Measurements from ENCODE around the gene ZNF175.

The ZNF175 gene

DNA sequence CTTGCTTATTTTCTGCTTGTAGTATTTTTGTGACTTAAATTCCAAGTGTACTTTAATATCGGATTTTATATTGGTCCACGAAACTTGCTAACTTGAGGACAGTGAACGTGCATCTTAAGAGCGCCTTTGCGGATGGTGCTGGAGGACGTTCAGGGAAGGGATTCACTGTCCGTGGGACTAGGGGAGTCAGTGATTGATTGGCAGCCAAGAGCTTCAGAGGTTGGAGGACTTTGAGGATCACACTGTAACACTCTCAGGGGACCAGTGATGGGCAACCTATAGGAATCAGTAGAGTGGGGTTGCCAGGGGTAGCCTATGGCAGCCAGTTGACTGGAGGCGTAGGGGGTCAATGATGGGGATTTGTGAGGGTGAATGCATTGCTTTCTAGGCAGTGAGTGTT, 516 bp downstream of the ZNF175 start:
- Histone ChIP-seq H3K27ac (no peak overlapping the region), H3K27me3 (peaks cover 41% of the 10 kb centered on the region), H3K36me3 (no peaks in the 10 kb centered on the region), H3K4me1 (ENCODE audit: control insufficient read depth in 1 of 2, insufficient read depth in 1 of 2, low read depth in 1 of 2, low read length in 1 of 2) (peaks cover 7 to 16% of the 10 kb centered on the region in 2 experiments), H3K9me3 (no peaks in the 10 kb centered on the region), H3K4me3 (ENCODE audit: low read depth in 1 of 2, low read length in 1 of 2) (peak overlapping the region; percentile 50 to 55)
- TF ChIP-seq, protein P1, sequence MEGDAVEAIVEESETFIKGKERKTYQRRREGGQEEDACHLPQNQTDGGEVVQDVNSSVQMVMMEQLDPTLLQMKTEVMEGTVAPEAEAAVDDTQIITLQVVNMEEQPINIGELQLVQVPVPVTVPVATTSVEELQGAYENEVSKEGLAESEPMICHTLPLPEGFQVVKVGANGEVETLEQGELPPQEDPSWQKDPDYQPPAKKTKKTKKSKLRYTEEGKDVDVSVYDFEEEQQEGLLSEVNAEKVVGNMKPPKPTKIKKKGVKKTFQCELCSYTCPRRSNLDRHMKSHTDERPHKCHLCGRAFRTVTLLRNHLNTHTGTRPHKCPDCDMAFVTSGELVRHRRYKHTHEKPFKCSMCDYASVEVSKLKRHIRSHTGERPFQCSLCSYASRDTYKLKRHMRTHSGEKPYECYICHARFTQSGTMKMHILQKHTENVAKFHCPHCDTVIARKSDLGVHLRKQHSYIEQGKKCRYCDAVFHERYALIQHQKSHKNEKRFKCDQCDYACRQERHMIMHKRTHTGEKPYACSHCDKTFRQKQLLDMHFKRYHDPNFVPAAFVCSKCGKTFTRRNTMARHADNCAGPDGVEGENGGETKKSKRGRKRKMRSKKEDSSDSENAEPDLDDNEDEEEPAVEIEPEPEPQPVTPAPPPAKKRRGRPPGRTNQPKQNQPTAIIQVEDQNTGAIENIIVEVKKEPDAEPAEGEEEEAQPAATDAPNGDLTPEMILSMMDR (IDR thresholded peaks at IDR 0.05), result no peak

DNA sequence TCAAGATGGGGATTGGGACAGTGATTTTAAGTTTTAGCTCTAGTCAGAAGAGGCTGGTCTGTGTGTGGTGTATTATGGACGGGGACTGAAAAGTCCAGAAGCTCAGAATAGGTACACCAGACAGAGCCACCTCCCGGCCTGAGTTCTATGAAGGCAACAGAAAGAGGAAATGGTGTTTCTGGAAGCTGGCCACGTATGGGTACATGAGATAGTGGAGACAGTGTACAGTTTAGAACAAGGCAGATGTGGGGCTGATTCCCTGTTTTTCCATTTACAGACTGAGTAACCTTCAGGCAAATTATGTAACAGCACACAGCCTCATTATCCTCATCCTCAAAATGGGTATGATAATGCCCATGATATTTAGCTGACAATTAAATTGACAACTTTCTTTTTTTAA, 1.3 kb downstream of the ZNF175 start:
- H3K27me3 ChIP-seq, result peaks cover 33% of the 10 kb centered on the region
- no peak overlapping the region for H3K4me3 ChIP-seq (ENCODE audit: low read depth in 1 of 2, low read length in 1 of 2)
- H3K36me3 ChIP-seq, result no peaks in the 10 kb centered on the region
- TF ChIP-seq, protein P1 (IDR thresholded peaks at IDR 0.05), result no peak
- H3K4me1 ChIP-seq (ENCODE audit: control insufficient read depth in 1 of 2, insufficient read depth in 1 of 2, low read depth in 1 of 2, low read length in 1 of 2), result peaks cover 7 to 16% of the 10 kb centered on the region in 2 experiments
- H3K27ac ChIP-seq, result no peak overlapping the region
- H3K9me3 ChIP-seq, result no peaks in the 10 kb centered on the region

DNA sequence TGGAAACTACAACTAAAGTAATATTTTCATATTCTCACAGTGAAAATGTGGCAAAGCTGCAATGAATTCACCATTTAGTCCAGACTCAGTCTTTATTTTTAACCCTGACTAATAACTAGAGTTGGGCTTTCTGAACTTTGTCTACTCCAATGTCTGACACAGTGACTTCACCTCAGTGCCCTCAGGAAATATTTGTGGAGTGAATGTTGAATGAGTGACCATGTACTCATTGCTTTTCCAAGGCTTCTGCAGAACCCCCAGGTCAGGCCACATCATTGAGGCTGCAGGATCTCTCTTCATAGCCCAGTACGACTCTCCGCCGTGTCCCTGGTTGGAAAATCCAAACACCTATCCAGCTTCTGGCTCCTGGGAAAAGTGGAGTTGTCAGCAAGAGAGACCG, 1.8 kb downstream of the ZNF175 start:
- TF ChIP-seq, protein P1 (IDR thresholded peaks at IDR 0.05), result no peak
- no peak overlapping the region for H3K4me3 ChIP-seq (ENCODE audit: low read depth in 1 of 2, low read length in 1 of 2)

DNA sequence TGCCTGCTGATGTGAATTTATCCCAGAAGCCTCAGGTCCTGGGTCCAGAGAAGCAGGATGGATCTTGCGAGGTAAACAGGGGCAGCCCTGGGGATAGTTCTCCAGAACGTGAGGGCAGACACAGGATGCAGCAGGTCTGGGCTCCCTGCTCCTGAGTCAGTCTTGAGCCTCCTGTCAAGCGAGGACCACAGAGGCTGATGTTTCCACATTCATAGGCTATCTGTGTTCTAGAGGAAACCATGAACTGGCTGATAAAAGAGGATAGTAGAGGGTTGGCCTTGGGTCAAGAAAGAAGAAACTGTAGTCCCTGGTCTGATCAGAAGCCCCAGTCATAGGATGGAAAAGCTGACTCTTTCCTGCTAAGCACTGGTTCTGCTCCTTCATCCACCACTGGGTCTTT, 2.2 kb downstream of the ZNF175 start:
- H3K27ac ChIP-seq, result no peak overlapping the region
- no peaks in the 10 kb centered on the region for H3K9me3 ChIP-seq
- no peaks in the 10 kb centered on the region for H3K36me3 ChIP-seq
- peaks cover 24% of the 10 kb centered on the region for H3K27me3 ChIP-seq
- H3K4me3 ChIP-seq (ENCODE audit: low read depth in 1 of 2, low read length in 1 of 2), result no peak overlapping the region
- TF ChIP-seq, protein P1 (IDR thresholded peaks at IDR 0.05), result no peak
- H3K4me1 ChIP-seq (ENCODE audit: control insufficient read depth in 1 of 2, insufficient read depth in 1 of 2, low read depth in 1 of 2, low read length in 1 of 2), result peaks cover 7 to 16% of the 10 kb centered on the region in 2 experiments

More for the DNA sequence above, 1.8 kb downstream of the ZNF175 start:
- Histone ChIP-seq H3K9me3 (no peaks in the 10 kb centered on the region), H3K36me3 (no peaks in the 10 kb centered on the region), H3K27me3 (peaks cover 28% of the 10 kb centered on the region), H3K27ac (no peak overlapping the region), H3K4me1 (ENCODE audit: control insufficient read depth in 1 of 2, insufficient read depth in 1 of 2, low read depth in 1 of 2, low read length in 1 of 2) (peaks cover 7 to 16% of the 10 kb centered on the region in 2 experiments)

DNA sequence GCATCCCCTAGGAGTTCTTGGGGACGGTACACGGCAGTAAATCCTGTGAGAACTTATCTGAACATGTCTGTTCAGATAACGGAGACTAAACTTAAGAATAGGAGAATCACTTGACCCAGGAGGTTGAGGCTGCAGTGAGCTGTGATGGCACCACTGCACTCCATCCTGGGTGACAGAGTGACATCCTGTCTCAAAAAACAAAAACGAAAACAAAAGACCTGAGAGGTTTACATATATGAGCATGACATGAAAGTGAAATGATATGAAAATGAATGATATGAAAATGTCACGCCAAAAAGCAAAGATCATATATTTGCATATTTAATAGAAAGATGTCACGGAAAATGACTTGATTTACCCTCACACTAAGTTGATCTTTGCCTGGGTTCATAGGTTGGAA, 5.8 kb downstream of the ZNF175 start:
- TF ChIP-seq, protein P1 (IDR thresholded peaks at IDR 0.05), result no peak
- H3K4me3 ChIP-seq (ENCODE audit: low read depth in 1 of 2, low read length in 1 of 2), result no peak overlapping the region
- no peaks in the 10 kb centered on the region for H3K36me3 ChIP-seq
- peaks cover 0 to 1% of the 10 kb centered on the region in 2 experiments for H3K4me1 ChIP-seq (ENCODE audit: control insufficient read depth in 1 of 2, insufficient read depth in 1 of 2, low read depth in 1 of 2, low read length in 1 of 2)
- no peaks in the 10 kb centered on the region for H3K9me3 ChIP-seq
- no peaks in the 10 kb centered on the region for H3K27me3 ChIP-seq
- no peak overlapping the region for H3K27ac ChIP-seq
